ENCODE data around the gene LRRC28.

Gene LRRC28

GRCh38 chr15:99416191-99417188 lies 165.2 kb downstream of the LRRC28 start:
- Histone ChIP-seq H3K36me3 (ENCODE audit: insufficient read depth, insufficient read length, low read length) (no peaks in the 10 kb centered on the region), H3K4me1 (ENCODE audit: insufficient read depth, insufficient read length) (peaks cover 6% of the 10 kb centered on the region), H3K27me3 (ENCODE audit: insufficient read depth, insufficient read length) (no peaks in the 10 kb centered on the region), H3K9ac (ENCODE audit: insufficient read length, low read depth) (no peak overlapping the region), H3K4me3 (ENCODE audit: insufficient read length, low read depth) (no peak overlapping the region), H3K9me3 (ENCODE audit: insufficient read depth, low read length) (no peaks in the 10 kb centered on the region)
- DNase-seq (ENCODE audit: low read depth, low spot score), result no peak
- TF ChIP-seq YY1 (IDR thresholded peaks at IDR 0.05; ENCODE audit: insufficient read depth, insufficient read length) (no peak), ZNF274 (IDR thresholded peaks at IDR 0.05; ENCODE audit: low read depth, low read length) (no peak), SUZ12 (IDR thresholded peaks at IDR 0.05; ENCODE audit: extremely low read depth, insufficient read depth, insufficient read length) (no peak)

GRCh38 chr15:99421172-99421656 lies 169.9 kb downstream of the LRRC28 start:
- Histone ChIP-seq H3K4me3 (ENCODE audit: insufficient read length, low read depth) (no peak overlapping the region), H3K9me3 (ENCODE audit: insufficient read depth, low read length) (no peaks in the 10 kb centered on the region), H3K9ac (ENCODE audit: insufficient read length, low read depth) (peak overlapping the region; percentile 51), H3K36me3 (ENCODE audit: insufficient read depth, insufficient read length, low read length) (no peaks in the 10 kb centered on the region), H3K27me3 (ENCODE audit: insufficient read depth, insufficient read length) (no peaks in the 10 kb centered on the region), H3K4me1 (ENCODE audit: insufficient read depth, insufficient read length) (peaks cover 16% of the 10 kb centered on the region)
- TF ChIP-seq ZNF274 (IDR thresholded peaks at IDR 0.05; ENCODE audit: low read depth, low read length), result no peak
- TF ChIP-seq SUZ12 (IDR thresholded peaks at IDR 0.05; ENCODE audit: extremely low read depth, insufficient read depth, insufficient read length), result no peak
- no peak for TF ChIP-seq YY1 (IDR thresholded peaks at IDR 0.05; ENCODE audit: insufficient read depth, insufficient read length)
- peak; percentile 20 for DNase-seq (ENCODE audit: low read depth, low spot score)

GRCh38 chr15:99421758-99422157 lies 170.5 kb downstream of the LRRC28 start:
- no peaks in the 10 kb centered on the region for H3K27me3 ChIP-seq (ENCODE audit: insufficient read depth, insufficient read length)
- TF ChIP-seq SUZ12 (IDR thresholded peaks at IDR 0.05; ENCODE audit: extremely low read depth, insufficient read depth, insufficient read length), result no peak
- no peak for TF ChIP-seq ZNF274 (IDR thresholded peaks at IDR 0.05; ENCODE audit: low read depth, low read length)
- no peak for TF ChIP-seq YY1 (IDR thresholded peaks at IDR 0.05; ENCODE audit: insufficient read depth, insufficient read length)
- H3K4me1 ChIP-seq (ENCODE audit: insufficient read depth, insufficient read length), result peaks cover 13% of the 10 kb centered on the region
- H3K4me3 ChIP-seq (ENCODE audit: insufficient read length, low read depth), result no peak overlapping the region
- DNase-seq (ENCODE audit: low read depth, low spot score), result no peak
- H3K9me3 ChIP-seq (ENCODE audit: insufficient read depth, low read length), result no peaks in the 10 kb centered on the region
- no peak overlapping the region for H3K9ac ChIP-seq (ENCODE audit: insufficient read length, low read depth)
- H3K36me3 ChIP-seq (ENCODE audit: insufficient read depth, insufficient read length, low read length), result no peaks in the 10 kb centered on the region

GRCh38 chr15:99423186-99424130 lies 172.2 kb downstream of the LRRC28 start:
- no peak overlapping the region for H3K9ac ChIP-seq (ENCODE audit: insufficient read length, low read depth)
- TF ChIP-seq ZNF274 (IDR thresholded peaks at IDR 0.05; ENCODE audit: low read depth, low read length) (no peak), YY1 (IDR thresholded peaks at IDR 0.05; ENCODE audit: insufficient read depth, insufficient read length) (no peak)
- no peaks in the 10 kb centered on the region for H3K9me3 ChIP-seq (ENCODE audit: insufficient read depth, low read length)
- no peaks in the 10 kb centered on the region for H3K36me3 ChIP-seq (ENCODE audit: insufficient read depth, insufficient read length, low read length)
- H3K4me3 ChIP-seq (ENCODE audit: insufficient read length, low read depth), result no peak overlapping the region
- no peaks in the 10 kb centered on the region for H3K27me3 ChIP-seq (ENCODE audit: insufficient read depth, insufficient read length)
- peaks cover 13% of the 10 kb centered on the region for H3K4me1 ChIP-seq (ENCODE audit: insufficient read depth, insufficient read length)
- no peak for DNase-seq (ENCODE audit: low read depth, low spot score)

GRCh38 chr15:99424131-99424571 lies 172.9 kb downstream of the LRRC28 start:
- DNase-seq (ENCODE audit: low read depth, low spot score), result no peak
- no peaks in the 10 kb centered on the region for H3K27me3 ChIP-seq (ENCODE audit: insufficient read depth, insufficient read length)
- TF ChIP-seq YY1 (IDR thresholded peaks at IDR 0.05; ENCODE audit: insufficient read depth, insufficient read length) (no peak), ZNF274 (IDR thresholded peaks at IDR 0.05; ENCODE audit: low read depth, low read length) (no peak), SUZ12 (IDR thresholded peaks at IDR 0.05; ENCODE audit: extremely low read depth, insufficient read depth, insufficient read length) (no peak)
- H3K36me3 ChIP-seq (ENCODE audit: insufficient read depth, insufficient read length, low read length), result no peaks in the 10 kb centered on the region
- H3K9ac ChIP-seq (ENCODE audit: insufficient read length, low read depth), result no peak overlapping the region
- H3K4me1 ChIP-seq (ENCODE audit: insufficient read depth, insufficient read length), result peaks cover 13% of the 10 kb centered on the region
- no peak overlapping the region for H3K4me3 ChIP-seq (ENCODE audit: insufficient read length, low read depth)
- no peaks in the 10 kb centered on the region for H3K9me3 ChIP-seq (ENCODE audit: insufficient read depth, low read length)

GRCh38 chr15:99424978-99425656 lies 173.8 kb downstream of the LRRC28 start:
- Histone ChIP-seq H3K27me3 (ENCODE audit: insufficient read depth, insufficient read length) (no peaks in the 10 kb centered on the region), H3K36me3 (ENCODE audit: insufficient read depth, insufficient read length, low read length) (no peaks in the 10 kb centered on the region), H3K9ac (ENCODE audit: insufficient read length, low read depth) (no peak overlapping the region), H3K4me1 (ENCODE audit: insufficient read depth, insufficient read length) (peaks cover 13% of the 10 kb centered on the region), H3K9me3 (ENCODE audit: insufficient read depth, low read length) (no peaks in the 10 kb centered on the region), H3K4me3 (ENCODE audit: insufficient read length, low read depth) (no peak overlapping the region)
- DNase-seq (ENCODE audit: low read depth, low spot score), result no peak
- TF ChIP-seq YY1 (IDR thresholded peaks at IDR 0.05; ENCODE audit: insufficient read depth, insufficient read length), result no peak
- no peak for TF ChIP-seq ZNF274 (IDR thresholded peaks at IDR 0.05; ENCODE audit: low read depth, low read length)
- no peak for TF ChIP-seq SUZ12 (IDR thresholded peaks at IDR 0.05; ENCODE audit: extremely low read depth, insufficient read depth, insufficient read length)

Measured in NT2/D1 (cell line).